H9 (cell line): ENCODE measurements around the gene CYTH3. TPM values are rescaled to one million over a fixed set of nuclear protein-coding genes. Genes with fewer than 3 reads are reported as not detected.

ENCODE experiments used
- DNase-seq: peaks from one replicate; pipeline ENCODE4 v3.0.0-alpha.2; 2017
- H2AFZ ChIP-seq: one replicate; pipeline ENCODE4 v1.6.1; 2013; ENCODE audit warnings: mild to moderate bottlenecking, low read length, control low read depth, moderate library complexity
- H2AK5ac ChIP-seq: 2 replicates; pipeline ENCODE4 v1.6.1; 2013; ENCODE audit warnings: low read length, control low read depth, mixed read lengths; ENCODE audit not compliant: insufficient read length
- H2BK120ac ChIP-seq: one replicate; pipeline ENCODE4 v1.6.1; 2013; ENCODE audit warnings: low read depth, mild to moderate bottlenecking, low read length, control low read depth, inconsistent platforms; ENCODE audit not compliant: poor library complexity, severe bottlenecking
- H2BK12ac ChIP-seq: 2 replicates; pipeline ENCODE4 v1.6.1; 2013; ENCODE audit warnings: low read length, control low read depth, mixed read lengths, low read depth; ENCODE audit not compliant: insufficient read length
- H2BK15ac ChIP-seq: 2 replicates; pipeline ENCODE4 v1.6.1; 2013; ENCODE audit warnings: low read depth, low read length, control low read depth
- H2BK20ac ChIP-seq: one replicate; pipeline ENCODE4 v1.6.1; 2013; ENCODE audit warnings: low read depth, mild to moderate bottlenecking, low read length, control low read depth, inconsistent platforms; ENCODE audit not compliant: poor library complexity, severe bottlenecking
- H2BK5ac ChIP-seq: 2 replicates; pipeline ENCODE4 v1.6.1; 2013; ENCODE audit warnings: low read length, control low read depth, mixed read lengths; ENCODE audit not compliant: insufficient read length
- H3K14ac ChIP-seq: 2 replicates; pipeline ENCODE4 v1.6.1; 2013; ENCODE audit warnings: low read length, control low read depth; ENCODE audit not compliant: insufficient read depth
- H3K18ac ChIP-seq: 2 replicates; pipeline ENCODE4 v1.6.1; 2013; ENCODE audit warnings: low read depth, mild to moderate bottlenecking, mixed read lengths, low read length, control low read depth; ENCODE audit not compliant: insufficient read length
- H3K23ac ChIP-seq: 2 replicates; pipeline ENCODE4 v1.6.1; 2013; ENCODE audit warnings: low read length, control low read depth, mixed read lengths, low read depth; ENCODE audit not compliant: insufficient read length
- H3K23me2 ChIP-seq: 2 replicates; pipeline ENCODE4 v1.6.1; 2013; ENCODE audit warnings: low read depth, mild to moderate bottlenecking, mixed read lengths, low read length, control low read depth; ENCODE audit not compliant: insufficient read length, poor library complexity, severe bottlenecking
- H3K27ac ChIP-seq: 2 replicates; pipeline ENCODE4 v1.5.1; 2013; ENCODE audit warnings: low read length, control low read depth, mixed read lengths, low read depth; ENCODE audit not compliant: insufficient read length
- H3K27me3 ChIP-seq: 2 replicates; pipeline ENCODE4 v1.6.1; 2013; ENCODE audit warnings: low read length, control low read depth, inconsistent platforms; ENCODE audit not compliant: insufficient read depth
- H3K4ac ChIP-seq: 2 replicates; pipeline ENCODE4 v1.6.1; 2013; ENCODE audit warnings: low read depth, mild to moderate bottlenecking, control low read depth, inconsistent platforms, low read length, moderate library complexity
- H3K4me1 ChIP-seq: 2 replicates; pipeline ENCODE4 v1.6.1; 2013; ENCODE audit warnings: low read length, control low read depth, inconsistent platforms; ENCODE audit not compliant: insufficient read depth
- H3K4me2 ChIP-seq: 2 replicates; pipeline ENCODE4 v1.6.1; 2013; ENCODE audit warnings: low read length, control low read depth, mixed read lengths; ENCODE audit not compliant: insufficient read length, insufficient read depth
- H3K56ac ChIP-seq: 2 replicates; pipeline ENCODE4 v1.6.1; 2013; ENCODE audit warnings: low read depth, mild to moderate bottlenecking, mixed read lengths, low read length, control low read depth; ENCODE audit not compliant: insufficient read length
- H3K79me1 ChIP-seq: 2 replicates; pipeline ENCODE4 v1.6.1; 2013; ENCODE audit warnings: low read depth, mild to moderate bottlenecking, moderate library complexity, low read length, control low read depth, inconsistent platforms; ENCODE audit not compliant: insufficient read depth, poor library complexity, severe bottlenecking
- H3K79me2 ChIP-seq: 2 replicates; pipeline ENCODE4 v1.6.1; 2013; ENCODE audit warnings: low read length, control low read depth, inconsistent platforms; ENCODE audit not compliant: insufficient read depth
- H3K9ac ChIP-seq: 2 replicates; pipeline ENCODE4 v1.6.1; 2013; ENCODE audit warnings: low read length, control low read depth, mixed read lengths; ENCODE audit not compliant: insufficient read length; ENCODE audit errors: extremely low read depth
- H3K9me3 ChIP-seq: one replicate; pipeline ENCODE4 v1.6.1; 2013; ENCODE audit warnings: low read depth, low read length, inconsistent platforms; ENCODE audit not compliant: control insufficient read depth
- H3T11ph ChIP-seq: one replicate; pipeline ENCODE4 v1.6.1; 2013; ENCODE audit warnings: mild to moderate bottlenecking, low read length, control low read depth, inconsistent platforms
- H4K20me1 ChIP-seq: one replicate; pipeline ENCODE4 v1.6.1; 2013; ENCODE audit not compliant: control insufficient read depth, insufficient read length, insufficient read depth
- H4K5ac ChIP-seq: 2 replicates; pipeline ENCODE4 v1.6.1; 2013; ENCODE audit warnings: low read depth, mild to moderate bottlenecking, mixed read lengths, low read length, control low read depth; ENCODE audit not compliant: insufficient read length
- H4K8ac ChIP-seq: replicated peaks from 2 replicates; pipeline ENCODE4 v1.6.1; 2013; ENCODE audit warnings: low read length, control low read depth, mixed read lengths, low read depth; ENCODE audit not compliant: insufficient read length
- H4K91ac ChIP-seq: 2 replicates; pipeline ENCODE4 v1.6.1; 2013; ENCODE audit warnings: low read depth, mild to moderate bottlenecking, moderate library complexity, mixed read lengths, low read length, control low read depth; ENCODE audit not compliant: insufficient read length
- H3K27ac Mint-ChIP-seq, 3 experiments: 2 replicates in 2 of 3; 3 replicates in 1 of 3; pipeline ENCODE4 v1.8.0; 2020 to 2021; ENCODE audit warnings: mixed read lengths in 3 of 3, mild to moderate bottlenecking in 1 of 3, moderate library complexity in 1 of 3
- H3K27me3 Mint-ChIP-seq: 2 replicates; pipeline ENCODE4 v1.8.0; 2021; ENCODE audit warnings: low read depth, mild to moderate bottlenecking, moderate library complexity, mixed read lengths
- H3K36me3 Mint-ChIP-seq, 3 experiments: 2 replicates in 2 of 3; 3 replicates in 1 of 3; pipeline ENCODE4 v1.8.0; 2020 to 2021; ENCODE audit warnings: low read depth in 3 of 3, mixed read lengths in 3 of 3; ENCODE audit not compliant: insufficient read depth in 1 of 3
- H3K4me1 Mint-ChIP-seq, 2 experiments: 2 replicates each; pipeline ENCODE4 v1.8.0; 2020; ENCODE audit warnings: mixed read lengths in 2 of 2
- H3K4me3 Mint-ChIP-seq, 2 experiments: 2 replicates in 1 of 2; 3 replicates in 1 of 2; pipeline ENCODE4 v1.8.0; 2020 to 2021; ENCODE audit warnings: mild to moderate bottlenecking in 2 of 2, mixed read lengths in 2 of 2, moderate library complexity in 1 of 2
- H3K9me3 Mint-ChIP-seq, 2 experiments: 2 replicates in 1 of 2; 3 replicates in 1 of 2; pipeline ENCODE4 v1.8.0; 2020; ENCODE audit warnings: mild to moderate bottlenecking in 2 of 2, mixed read lengths in 2 of 2, moderate library complexity in 1 of 2
- WGBS: extraction: QIAGEN DNeasy Blood & Tissue Kit; methylation state at CpG from one replicate; pipeline ENCODE4 v1.1.7; 2013; ENCODE audit warnings: missing lambda C conversion rate, low lambda C conversion rate, mixed read lengths; ENCODE audit not compliant: insufficient read length; ENCODE audit errors: extremely low coverage; 5-methylcytosine and 5-hydroxymethylcytosine counted together
- total RNA-seq: library from RNA; stranded (reverse); gene quantifications from 2 replicates; pipeline ENCODE4 v1.2.1, GENCODE V29; 2021
- TF ChIP-seq, protein P1 (sequence below): fragments of 200-600 bp; sonication (generic); conservative IDR thresholded peaks from 3 replicates; pipeline ENCODE4 v1.8.0; 2021; ENCODE audit warnings: antibody characterized with exemption, mild to moderate bottlenecking

Gene CYTH3
- total RNA-seq, 1 experiment from 2014 or later: 12.3 TPM

DNA sequence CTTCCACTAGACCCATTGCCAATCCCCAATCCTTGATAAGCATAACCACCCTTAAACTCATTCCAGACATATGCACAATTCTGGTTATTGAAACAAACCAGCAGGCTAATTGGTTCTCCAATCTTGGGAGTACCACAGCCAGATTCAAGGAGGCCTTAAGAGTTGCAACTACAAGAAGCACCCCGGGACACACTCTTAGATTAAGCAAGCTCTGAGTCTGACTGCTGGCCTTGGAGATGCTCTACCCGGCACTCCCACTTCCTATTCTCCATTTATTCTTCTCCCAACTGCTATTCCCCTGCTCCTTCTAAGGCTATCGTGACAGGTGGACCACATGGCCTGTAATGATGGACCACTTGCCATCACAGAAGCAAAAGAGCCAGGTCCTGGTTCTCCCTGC lies 40.3 kb downstream of the CYTH3 start:
- no peak for DNase-seq
- Histone ChIP-seq H3K23me2 (no peaks in the 10 kb centered on the region), H3K18ac (no peak overlapping the region), H4K20me1 (no peaks in the 10 kb centered on the region), H2BK20ac (no peak overlapping the region), H2BK12ac (no peak overlapping the region), H4K91ac (no peak overlapping the region), H3K4ac (no peak overlapping the region), H3K79me1 (no peaks in the 10 kb centered on the region), H3K79me2 (no peaks in the 10 kb centered on the region), H3K9me3 (no peaks in the 10 kb centered on the region), H3K56ac (no peak overlapping the region), H4K5ac (no peak overlapping the region), H3T11ph (no peak overlapping the region), H3K27ac (no peak overlapping the region), H2AFZ (no peak overlapping the region), H3K4me1 (no peaks in the 10 kb centered on the region), H4K8ac (no peak overlapping the region), H3K27me3 (no peaks in the 10 kb centered on the region), H2BK120ac (no peak overlapping the region), H3K23ac (no peak overlapping the region), H3K14ac (no peak overlapping the region), H3K4me2 (no peak overlapping the region), H2BK15ac (no peak overlapping the region), H2BK5ac (no peak overlapping the region), H2AK5ac (no peak overlapping the region), H3K9ac (no peak overlapping the region)
- Mint-ChIP-seq H3K27me3 (no peaks in the 10 kb centered on the region), H3K27ac (no peak overlapping the region), H3K36me3 (no peaks in the 10 kb centered on the region), H3K4me1 (peaks cover 36 to 38% of the 10 kb centered on the region in 2 experiments), H3K4me3 (no peak overlapping the region), H3K9me3 (no peaks in the 10 kb centered on the region)
- no CpG with 5 or more reads among the region's 3 CpGs for WGBS
- TF ChIP-seq, protein P1, sequence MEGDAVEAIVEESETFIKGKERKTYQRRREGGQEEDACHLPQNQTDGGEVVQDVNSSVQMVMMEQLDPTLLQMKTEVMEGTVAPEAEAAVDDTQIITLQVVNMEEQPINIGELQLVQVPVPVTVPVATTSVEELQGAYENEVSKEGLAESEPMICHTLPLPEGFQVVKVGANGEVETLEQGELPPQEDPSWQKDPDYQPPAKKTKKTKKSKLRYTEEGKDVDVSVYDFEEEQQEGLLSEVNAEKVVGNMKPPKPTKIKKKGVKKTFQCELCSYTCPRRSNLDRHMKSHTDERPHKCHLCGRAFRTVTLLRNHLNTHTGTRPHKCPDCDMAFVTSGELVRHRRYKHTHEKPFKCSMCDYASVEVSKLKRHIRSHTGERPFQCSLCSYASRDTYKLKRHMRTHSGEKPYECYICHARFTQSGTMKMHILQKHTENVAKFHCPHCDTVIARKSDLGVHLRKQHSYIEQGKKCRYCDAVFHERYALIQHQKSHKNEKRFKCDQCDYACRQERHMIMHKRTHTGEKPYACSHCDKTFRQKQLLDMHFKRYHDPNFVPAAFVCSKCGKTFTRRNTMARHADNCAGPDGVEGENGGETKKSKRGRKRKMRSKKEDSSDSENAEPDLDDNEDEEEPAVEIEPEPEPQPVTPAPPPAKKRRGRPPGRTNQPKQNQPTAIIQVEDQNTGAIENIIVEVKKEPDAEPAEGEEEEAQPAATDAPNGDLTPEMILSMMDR: no peak
